ENCODE results near the gene TNS3. TPM values are rescaled to one million over a fixed set of nuclear protein-coding genes. Genes with fewer than 3 reads are reported as not detected.

The TNS3 gene
- total and polyA plus RNA-seq, 9 of the 15 experiments (the other 6 are each of a cell fraction or from before 2014, with no cell fraction given) = 0.20 TPM; not detected in 8

GRCh38 chr7:47500103-47500563, 81.8 kb downstream of the TNS3 start:
- Histone ChIP-seq H3K4me2 (ENCODE audit: insufficient read depth, low read length) (no peak overlapping the region), H3K27me3 (ENCODE audit: control insufficient read depth in 2 of 2, insufficient read depth in 2 of 2, low read length in 2 of 2) (peaks cover 15 to 69% of the 10 kb centered on the region in 2 experiments; a peak in 4 of 5 replicates), H3K27ac (ENCODE audit: extremely low read depth, low read depth, low read length) (no peak overlapping the region), H3K4me1 (replicated peaks in 1 of 2; ENCODE audit: control insufficient read depth in 2 of 2, insufficient read depth in 2 of 2, low read length in 2 of 2) (no peaks in the 10 kb centered on the region), H2AFZ (ENCODE audit: low read depth, low read length) (no peak overlapping the region), H4K20me1 (replicated peaks; ENCODE audit: control insufficient read depth, insufficient read depth, low read length) (0 out of 2 replicates have a peak, but pooled peaks cover 4% of the 10 kb centered on the region), H3K36me3 (ENCODE audit: control insufficient read depth, insufficient read depth, low read length) (no peaks in the 10 kb centered on the region), H3K4me3 (no peak overlapping the region), H3K9ac (ENCODE audit: insufficient read depth in 1 of 2, low read depth in 2 of 2, low read length in 2 of 2) (no peak overlapping the region), H3K9me3 (replicated peaks; ENCODE audit: control insufficient read depth, insufficient read depth, low read depth, low read length) (no peaks in the 10 kb centered on the region), H3K9me1 (ENCODE audit: control insufficient read depth, insufficient read depth, low read length) (peaks cover 3% of the 10 kb centered on the region), H3K79me2 (ENCODE audit: control insufficient read depth, insufficient read depth, low read length) (no peaks in the 10 kb centered on the region)
- under 1% methylated on average over 15 of the region's 15 CpGs for WGBS (ENCODE audit: insufficient coverage, low coverage, missing lambda C conversion rate)
- ChIA-PET CTCF (ENCODE audit: low intra/inter-chr PET ratio) (no interaction called here), POLR2A (no interaction called here)
- intact Hi-C loops (cut with micrococcal nuclease) (no loop called here), in situ Hi-C loops (cut with MboI) (no loop called here)
- no peak for FAIRE-seq
- no peak for DNase-seq (ENCODE audit: extremely low read depth in 1 of 4, low spot score in 3 of 4)
- no peak for TF ChIP-seq ZNF143 (CRISPR knock-in tag; IDR thresholded peaks at IDR 0.05)
- no TSS peak for BruUV-seq (replicated peaks)
- ATAC-seq = no peak

- H3K9me3 ChIP-seq (replicated peaks; ENCODE audit: control insufficient read depth, insufficient read depth, low read depth, low read length) = no peaks in the 10 kb centered on the region
- H2AFZ ChIP-seq (ENCODE audit: low read depth, low read length) = no peak overlapping the region
- ATAC-seq (no peak), DNase-seq (ENCODE audit: extremely low read depth in 1 of 4, low spot score in 3 of 4) (no peak), FAIRE-seq (no peak)
- intact Hi-C loops (cut with micrococcal nuclease) (no loop called here), in situ Hi-C loops (cut with MboI) (no loop called here)
- H3K9me1 ChIP-seq (ENCODE audit: control insufficient read depth, insufficient read depth, low read length) = peaks cover 3% of the 10 kb centered on the region
- H3K36me3 ChIP-seq (ENCODE audit: control insufficient read depth, insufficient read depth, low read length) = no peaks in the 10 kb centered on the region
- H3K4me2 ChIP-seq (ENCODE audit: insufficient read depth, low read length) = no peak overlapping the region
- H3K4me3 ChIP-seq = no peak overlapping the region
- 0 out of 2 replicates have a peak, but pooled peaks cover 4% of the 10 kb centered on the region for H4K20me1 ChIP-seq (replicated peaks; ENCODE audit: control insufficient read depth, insufficient read depth, low read length)
- H3K9ac ChIP-seq (ENCODE audit: insufficient read depth in 1 of 2, low read depth in 2 of 2, low read length in 2 of 2) = no peak overlapping the region
- peaks cover 15 to 64% of the 10 kb centered on the region in 2 experiments; a peak in 4 of 5 replicates for H3K27me3 ChIP-seq (ENCODE audit: control insufficient read depth in 2 of 2, insufficient read depth in 2 of 2, low read length in 2 of 2)
- ChIA-PET CTCF (ENCODE audit: low intra/inter-chr PET ratio) (no interaction called here), POLR2A (interaction anchor here (1.5 kb wide), 1 partner anchor 9 kb away, joined by 3 read pairs; no protein-coding TSS in a partner anchor)
- no TSS peak for BruUV-seq (replicated peaks)
- H3K27ac ChIP-seq (ENCODE audit: extremely low read depth, low read depth, low read length) = no peak overlapping the region
- no peak for TF ChIP-seq TAL1 (IDR thresholded peaks at IDR 0.05)
- TF ChIP-seq ZNF766 (CRISPR knock-in tag; conservative IDR thresholded peaks at IDR 0.05) = no peak
- no peak for TF ChIP-seq NCOA6 (IDR thresholded peaks at IDR 0.05)
- TF ChIP-seq PTTG1 (tag; IDR thresholded peaks at IDR 0.05; ENCODE audit: low read depth) = no peak
- no peak for TF ChIP-seq FOXA1 (IDR thresholded peaks at IDR 0.05; ENCODE audit: borderline replicate concordance)
- no peaks in the 10 kb centered on the region for H3K4me1 ChIP-seq (replicated peaks in 1 of 2; ENCODE audit: control insufficient read depth in 2 of 2, insufficient read depth in 2 of 2, low read length in 2 of 2)
- WGBS (ENCODE audit: insufficient coverage, low coverage, missing lambda C conversion rate) = 1% methylated on average over 16 of the region's 17 CpGs
- H3K79me2 ChIP-seq (ENCODE audit: control insufficient read depth, insufficient read depth, low read length) = no peaks in the 10 kb centered on the region
Observed at GRCh38 chr7:47498229-47499056, 83.5 kb downstream of the TNS3 start.
